Measurements from ENCODE around the gene F10.

The F10 gene

GRCh38 chr13:113084943-113085540 is 37.6 kb upstream of the F10 start (continued):
- TF ChIP-seq PATZ1 (CRISPR knock-in tag; IDR thresholded peaks at IDR 0.05; ENCODE audit: borderline replicate concordance): no peak

- no peak; the same call in 2 of the 3 replicates for ATAC-seq
- TF ChIP-seq ARNTL (CRISPR knock-in tag; IDR thresholded peaks at IDR 0.05; ENCODE audit: borderline replicate concordance, low read depth): no peak
- no peak for TF ChIP-seq TOX (CRISPR knock-in tag; IDR thresholded peaks at IDR 0.05; ENCODE audit: borderline replicate concordance)
- no peak for TF ChIP-seq TSHZ2 (CRISPR knock-in tag; IDR thresholded peaks at IDR 0.05)
- TF ChIP-seq CSRNP3 (CRISPR knock-in tag; IDR thresholded peaks at IDR 0.05): no peak
- no peak for TF ChIP-seq ZNF8 (CRISPR knock-in tag; IDR thresholded peaks at IDR 0.05)
- no peak for TF ChIP-seq RARB (CRISPR knock-in tag; IDR thresholded peaks at IDR 0.05)
- no peak for TF ChIP-seq CREB5 (CRISPR knock-in tag; IDR thresholded peaks at IDR 0.05; ENCODE audit: low read depth)
- TF ChIP-seq TCF4 (CRISPR knock-in tag; IDR thresholded peaks at IDR 0.05; ENCODE audit: borderline replicate concordance): no peak
- no peak for TF ChIP-seq ESRRG (CRISPR knock-in tag; IDR thresholded peaks at IDR 0.05)
Measured at GRCh38 chr13:113086031-113086750, 36.4 kb upstream of the F10 start.

GRCh38 chr13:113086991-113087922 is 35.3 kb upstream of the F10 start:
- no peak for TF ChIP-seq TOX (CRISPR knock-in tag; IDR thresholded peaks at IDR 0.05; ENCODE audit: borderline replicate concordance)
- no peak for TF ChIP-seq OSR1 (CRISPR knock-in tag; IDR thresholded peaks at IDR 0.05)
- no peak for ATAC-seq

- TF ChIP-seq RARB (CRISPR knock-in tag; IDR thresholded peaks at IDR 0.05): no peak
- TF ChIP-seq CREB5 (CRISPR knock-in tag; IDR thresholded peaks at IDR 0.05; ENCODE audit: low read depth): no peak
- no peak for TF ChIP-seq OSR1 (CRISPR knock-in tag; IDR thresholded peaks at IDR 0.05)
- TF ChIP-seq ZFP30 (CRISPR knock-in tag; IDR thresholded peaks at IDR 0.05): no peak
- no peak for TF ChIP-seq BACH2 (CRISPR knock-in tag; IDR thresholded peaks at IDR 0.05; ENCODE audit: borderline replicate concordance)
- TF ChIP-seq TSHZ2 (CRISPR knock-in tag; IDR thresholded peaks at IDR 0.05): no peak
- ATAC-seq: no peak
Measured at GRCh38 chr13:113087923-113088690, 34.5 kb upstream of the F10 start.

Data from SK-N-SH treated with all-trans-retinoic acid at 6 μM for 48 hours (cell line).